Activated T-helper 1 cell treated with anti-CD3 and anti-CD28 coated beads, Interleukin-2, amount 50 U/mL, for 16 hours (primary cell): Measurements from ENCODE around the gene TMED9.
"Not testable (repeated sequence)": the region's sequence is repeated elsewhere in the genome, so short reads cannot be mapped to it uniquely, and the experiment has no call there.

Source experiments
- DNase-seq, 2 donors: peaks; one replicate each; pipeline ENCODE4 v3.0.0-alpha.2; 2020; ENCODE audit warnings: low read depth in 1 of 2, low spot score in 1 of 2

Gene TMED9

GRCh38 chr5:177592010-177592834 lies at the start of gene TMED9:
Gene TMED9 (plus strand): TSS chr5:177592203. CDS start chr5:177592215, 12 bp downstream.
- peak; percentile 69 to 86 for DNase-seq

DNA sequence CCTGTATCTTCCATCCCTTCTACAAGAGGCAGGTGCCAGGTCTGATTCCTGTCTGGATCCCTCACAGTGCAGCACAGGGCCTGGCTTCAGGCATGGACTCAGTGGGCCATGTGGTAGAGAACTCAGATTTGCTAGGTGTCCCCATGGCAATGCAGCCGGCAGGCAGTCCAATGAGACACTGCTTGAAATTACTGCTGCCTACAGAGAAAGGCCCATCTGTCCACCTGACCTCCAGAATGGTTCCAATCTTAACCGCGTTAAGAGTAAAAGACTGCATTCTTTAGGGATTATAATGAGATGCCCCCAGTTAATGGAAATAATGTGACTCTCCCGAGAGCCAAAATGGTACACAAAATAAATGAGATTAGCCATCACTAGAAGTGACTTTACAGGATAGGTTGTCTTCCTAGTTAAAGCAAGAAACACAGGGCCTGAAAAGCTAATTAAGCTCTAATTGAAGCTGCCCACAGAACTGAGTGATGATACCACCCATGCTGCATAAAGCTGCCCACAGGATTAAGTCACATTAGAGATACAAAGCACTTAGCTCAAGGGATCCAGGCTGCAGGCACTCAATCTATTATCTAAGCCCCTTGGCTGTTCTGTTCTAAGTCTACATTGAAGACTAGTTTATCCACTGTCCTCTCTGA lies 49.1 kb upstream of the TMED9 start:
- DNase-seq, result no peak

- no peak for DNase-seq
These were observed 46.3 kb upstream of the TMED9 start for GRCh38 chr5:177545487-177546257.

GRCh38 chr5:177546258-177546741 lies 45.7 kb upstream of the TMED9 start:
- no peak for DNase-seq

DNA sequence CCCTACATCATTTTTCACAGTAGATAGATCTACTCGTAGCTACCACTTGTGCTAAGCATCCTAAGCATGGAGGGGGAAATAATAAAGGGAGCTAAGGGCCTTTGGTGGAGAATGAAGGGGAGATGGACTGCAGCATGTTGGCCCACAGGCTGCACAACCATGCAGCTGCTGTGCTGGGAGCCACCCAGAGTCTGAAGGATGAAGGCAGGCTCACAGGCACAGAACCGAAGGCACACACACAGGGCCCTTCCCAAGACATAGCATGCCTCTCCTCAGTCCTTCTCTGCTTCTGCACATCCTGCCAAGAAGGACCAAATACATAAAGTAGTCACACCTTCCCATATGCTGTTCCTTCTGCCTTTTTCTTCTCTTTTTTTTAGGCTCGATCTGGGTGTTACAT lies 44.3 kb upstream of the TMED9 start:
- no peak for DNase-seq

- DNase-seq, result no peak
These were observed 43.5 kb upstream of the TMED9 start for GRCh38 chr5:177548495-177548894.

DNA sequence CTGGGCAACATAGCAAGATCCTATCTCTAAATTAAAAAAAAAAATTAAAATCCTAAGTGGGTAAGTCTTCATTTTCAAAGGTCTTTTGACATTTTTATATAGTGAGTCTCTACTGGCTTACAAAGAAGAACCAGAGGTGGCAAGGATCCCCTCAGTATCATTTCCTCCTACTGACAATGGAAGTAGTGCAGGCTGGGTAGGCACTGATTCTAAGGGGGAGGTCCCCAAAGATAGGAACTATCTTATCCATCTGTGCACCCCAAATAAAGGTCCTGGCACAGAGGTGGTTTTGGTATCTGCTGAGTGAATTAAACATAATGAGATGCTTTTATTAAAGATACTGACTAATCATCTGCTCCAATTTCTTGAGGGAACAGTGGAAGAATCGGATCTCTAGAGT lies 41.9 kb upstream of the TMED9 start:
- no peak for DNase-seq

DNA sequence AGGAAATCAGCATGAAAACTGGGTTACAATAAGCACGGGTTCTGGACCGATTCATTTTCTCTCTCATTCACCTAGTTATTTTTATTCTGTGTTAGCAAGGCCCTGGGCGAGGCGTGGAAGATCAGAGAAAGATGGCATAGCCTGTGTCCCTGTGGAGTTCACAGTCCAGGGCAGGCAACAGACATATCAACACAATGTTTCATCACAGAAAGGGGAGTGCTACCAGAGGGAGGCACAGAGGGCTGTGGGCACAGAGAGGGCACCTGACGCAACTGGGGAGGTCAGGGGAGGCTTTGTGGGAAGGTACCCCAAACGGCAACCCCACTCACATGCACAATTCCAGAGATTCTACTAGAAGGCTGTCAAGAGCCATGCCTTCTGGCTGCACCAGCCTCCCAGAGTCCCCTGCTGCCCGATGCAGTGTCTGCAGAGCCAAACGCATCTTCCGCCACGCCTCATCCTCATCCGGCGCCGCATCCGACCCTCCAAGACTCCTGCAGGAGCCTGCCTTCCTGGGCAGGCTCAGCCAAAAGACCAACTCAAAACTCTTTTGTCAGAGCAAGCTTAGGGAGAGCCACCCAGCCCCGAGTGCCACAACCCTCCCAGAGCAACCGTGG lies 39.1 kb upstream of the TMED9 start:
- DNase-seq, result no peak

DNA sequence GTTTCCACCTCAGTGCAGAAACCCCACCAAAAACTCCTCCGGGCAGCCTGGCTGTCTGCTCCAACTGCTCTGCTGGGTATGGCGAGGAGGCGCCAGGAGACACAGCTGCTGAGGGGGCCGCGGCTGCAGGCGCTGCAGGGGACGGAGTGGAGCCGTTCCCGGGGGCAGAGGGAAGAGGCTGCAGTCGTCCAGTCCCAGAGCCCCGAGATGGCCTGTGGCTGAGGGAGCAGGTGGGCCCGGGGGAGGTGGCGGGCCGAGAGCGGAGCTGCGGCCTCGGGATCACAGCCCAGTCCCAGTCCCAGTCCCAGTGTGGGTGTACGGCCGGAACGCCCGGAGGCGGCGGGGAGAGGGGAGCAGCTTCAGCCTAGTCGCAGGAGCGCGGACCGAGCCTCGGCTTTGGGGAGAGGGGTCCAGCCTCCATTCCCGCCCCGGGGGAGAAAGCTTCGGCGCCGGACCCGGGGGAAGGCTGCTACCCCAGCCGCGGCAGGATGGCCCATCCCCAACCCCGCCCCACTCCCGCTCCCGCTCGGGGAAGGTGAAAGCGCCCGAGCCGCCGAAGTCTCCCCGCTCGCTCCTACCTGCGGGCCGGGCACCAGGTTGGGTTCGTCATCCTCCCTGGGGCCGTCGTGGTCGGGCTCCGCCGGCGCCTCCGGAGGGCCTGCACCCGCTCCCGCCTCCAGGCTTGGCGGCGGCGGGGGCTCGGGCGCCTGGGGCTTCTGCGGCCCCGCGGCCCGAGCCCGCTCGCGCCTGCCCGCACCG lies 38.2 kb upstream of the TMED9 start:
- DNase-seq, result peak in 1 of 2 donors; percentile 19

- DNase-seq, result peak; percentile 92 to 95
These were observed 37.4 kb upstream of the TMED9 start, which contains the start of gene FAM193B for GRCh38 chr5:177554474-177555111. Gene FAM193B (minus strand): TSS chr5:177554563. CDS start chr5:177554458, 105 bp downstream.

DNA sequence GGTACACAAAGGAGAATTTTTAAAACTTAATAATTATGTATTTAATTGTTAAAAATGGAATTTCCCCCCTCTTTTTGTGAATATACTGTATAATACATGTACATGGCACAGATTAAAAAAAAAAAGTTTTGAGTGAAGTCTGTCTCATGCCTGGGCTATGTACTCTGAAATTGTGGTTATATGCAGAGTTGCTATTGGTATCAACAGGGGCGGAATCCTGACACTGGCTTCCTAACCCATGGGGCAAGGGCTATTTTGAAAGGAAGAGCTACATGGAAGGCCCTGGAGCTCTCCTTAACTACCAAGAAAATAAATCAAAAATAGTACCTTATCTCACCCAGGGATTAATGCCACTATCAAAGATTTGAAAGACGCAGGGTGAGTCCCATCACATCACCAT lies 36.8 kb upstream of the TMED9 start:
- no peak for DNase-seq

DNA sequence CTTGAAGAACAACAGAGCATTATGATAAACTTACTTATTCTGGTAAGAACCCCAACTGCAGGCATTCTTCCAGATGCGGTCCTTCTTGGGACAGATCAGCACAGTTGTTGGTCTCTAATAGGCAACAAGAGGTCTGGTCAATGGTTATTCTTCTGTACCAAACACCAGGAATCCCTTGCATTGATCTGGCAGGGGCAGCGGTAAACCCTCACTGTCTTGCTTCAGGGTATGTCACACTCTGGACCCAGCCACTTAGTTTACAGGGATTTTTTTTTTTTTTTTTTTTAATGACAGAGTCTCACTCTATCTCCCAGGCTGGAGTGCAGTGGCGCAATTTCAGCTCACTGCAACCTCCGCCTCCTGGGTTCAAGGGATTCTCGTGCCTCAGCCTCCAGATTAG lies 36.3 kb upstream of the TMED9 start:
- no peak for DNase-seq

DNA sequence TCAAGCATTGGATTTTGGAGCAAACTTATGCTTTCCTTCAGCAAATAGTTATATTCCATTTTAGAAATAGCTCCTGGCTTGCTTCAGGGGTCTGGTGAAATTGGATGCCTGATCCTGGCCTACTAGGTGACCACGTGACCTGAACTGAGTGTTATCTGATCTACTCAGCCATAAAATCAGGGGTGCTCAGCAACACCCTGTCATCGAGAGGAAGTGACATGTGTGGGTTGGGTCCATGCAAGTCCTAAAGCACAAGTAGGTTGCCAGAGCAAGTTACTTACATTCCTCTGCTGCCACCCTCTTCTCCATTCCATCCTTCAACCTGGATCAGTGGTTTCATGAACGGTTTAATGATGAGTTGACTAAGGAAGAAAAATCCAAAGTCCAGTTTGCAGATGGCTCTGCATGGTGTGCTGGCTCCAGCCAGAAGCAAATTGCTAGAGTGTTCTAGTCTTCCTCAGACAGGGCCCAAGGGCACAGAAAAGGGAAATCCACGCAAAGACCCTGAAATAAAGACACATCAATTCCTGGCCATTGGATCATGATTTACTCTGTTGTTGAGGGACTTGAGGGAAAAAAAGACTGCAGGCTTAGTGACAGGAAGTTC lies 34.9 kb upstream of the TMED9 start:
- DNase-seq, result no peak

- no peak for DNase-seq
These were observed 34.2 kb upstream of the TMED9 start for GRCh38 chr5:177557796-177558195.

DNA sequence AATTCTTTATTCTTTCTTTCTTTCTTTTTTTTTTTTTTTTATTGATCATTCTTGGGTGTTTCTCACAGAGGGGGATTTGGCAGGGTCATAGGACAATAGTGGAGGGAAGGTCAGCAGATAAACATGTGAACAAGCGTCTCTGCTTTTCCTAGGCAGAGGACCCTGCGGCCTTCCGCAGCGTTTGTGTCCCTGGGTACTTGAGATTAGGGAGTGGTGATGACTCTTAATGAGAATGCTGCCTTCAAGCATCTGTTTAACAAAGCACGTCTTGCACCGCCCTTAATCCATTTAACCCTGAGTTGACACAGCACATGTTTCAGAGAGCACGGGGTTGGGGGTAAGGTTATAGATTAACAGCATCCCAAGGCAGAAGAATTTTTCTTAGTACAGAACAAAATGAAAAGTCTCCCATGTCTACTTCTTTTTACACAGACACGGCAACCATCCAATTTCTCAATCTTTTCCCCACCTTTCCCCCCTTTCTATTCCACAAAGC lies 32.5 kb upstream of the TMED9 start:
- DNase-seq, result not testable (repeated sequence)

DNA sequence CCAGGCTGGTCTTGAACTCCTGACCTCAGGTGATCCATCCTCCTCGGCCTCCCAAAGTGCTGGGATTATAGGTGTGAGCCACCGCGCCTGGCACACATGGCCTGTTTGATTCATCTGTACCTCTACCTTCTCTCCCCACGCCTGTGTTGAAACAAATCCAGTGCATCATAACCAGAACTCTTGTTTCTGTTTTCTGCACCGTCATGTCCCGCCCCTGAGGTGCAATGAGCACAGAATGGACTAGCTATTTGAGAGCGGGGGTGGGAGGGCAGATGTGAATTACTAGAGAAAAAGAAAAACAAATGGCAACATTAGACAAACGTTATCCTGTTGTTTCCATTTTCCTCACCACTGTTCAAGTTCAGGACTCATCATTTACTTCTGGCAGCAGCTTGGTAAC lies 27.0 kb upstream of the TMED9 start:
- DNase-seq, result no peak

GRCh38 chr5:177568326-177568725 lies 23.7 kb upstream of the TMED9 start:
- no peak for DNase-seq

DNA sequence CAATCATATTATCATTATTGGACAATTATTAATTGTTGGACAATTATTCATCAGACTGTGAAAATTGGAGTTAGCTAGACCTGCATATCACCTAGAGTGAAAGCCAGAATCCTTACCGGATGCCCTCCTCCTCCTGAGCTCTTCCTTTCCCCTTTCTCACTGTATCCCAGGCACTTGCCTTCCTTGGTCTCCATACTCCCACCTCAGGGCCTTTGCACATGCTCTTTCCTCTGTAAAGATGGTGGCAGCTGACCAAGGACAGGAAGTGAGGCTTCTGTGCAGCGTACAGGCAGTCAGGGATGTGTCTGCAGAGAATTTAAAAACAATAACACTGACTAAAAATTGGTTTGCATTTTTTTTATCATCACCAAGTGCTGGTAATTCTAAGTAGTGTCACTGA lies 22.1 kb upstream of the TMED9 start:
- no peak for DNase-seq

- no peak for DNase-seq
These were observed 16.5 kb upstream of the TMED9 start for GRCh38 chr5:177575488-177575887.
